GM21619 (cell line): ENCODE data around the gene PLEKHG5.
"Not testable (repeated sequence)": the region's sequence is repeated elsewhere in the genome, so short reads cannot be mapped to it uniquely, and the experiment has no call there.

Experiments used
- ATAC-seq: cut with Tn5 transposase; IDR thresholded peaks from one replicate; pipeline ENCODE4 v1.9.1; 2021; ENCODE audit not compliant: unreplicated experiment

The PLEKHG5 gene

DNA sequence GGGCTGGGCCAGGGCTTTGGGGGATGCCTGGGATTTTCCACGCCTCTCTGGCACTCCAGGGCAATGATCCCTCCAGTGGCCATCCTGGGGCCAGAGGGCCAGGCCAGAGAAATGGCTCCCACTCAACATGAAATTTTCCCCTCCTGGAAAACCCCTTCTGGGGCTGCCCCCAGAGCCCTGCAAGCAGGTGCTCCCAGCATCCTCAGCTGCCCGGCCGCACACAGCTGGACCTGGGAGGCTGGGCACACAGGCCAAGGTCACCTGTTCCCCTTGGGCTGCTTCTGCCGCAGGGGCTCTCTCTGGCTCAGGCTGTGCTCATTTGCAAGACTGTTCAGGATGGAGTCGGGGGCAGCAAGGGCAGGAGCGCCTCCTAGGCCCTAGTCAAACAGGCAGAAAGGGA is 63.0 kb downstream of the PLEKHG5 start:
- ATAC-seq = not testable (repeated sequence)

- ATAC-seq = no peak
These were observed 63.8 kb downstream of the PLEKHG5 start for GRCh38 chr1:6427441-6428390.

GRCh38 chr1:6426972-6427350 is 64.5 kb downstream of the PLEKHG5 start:
- no peak for ATAC-seq

DNA sequence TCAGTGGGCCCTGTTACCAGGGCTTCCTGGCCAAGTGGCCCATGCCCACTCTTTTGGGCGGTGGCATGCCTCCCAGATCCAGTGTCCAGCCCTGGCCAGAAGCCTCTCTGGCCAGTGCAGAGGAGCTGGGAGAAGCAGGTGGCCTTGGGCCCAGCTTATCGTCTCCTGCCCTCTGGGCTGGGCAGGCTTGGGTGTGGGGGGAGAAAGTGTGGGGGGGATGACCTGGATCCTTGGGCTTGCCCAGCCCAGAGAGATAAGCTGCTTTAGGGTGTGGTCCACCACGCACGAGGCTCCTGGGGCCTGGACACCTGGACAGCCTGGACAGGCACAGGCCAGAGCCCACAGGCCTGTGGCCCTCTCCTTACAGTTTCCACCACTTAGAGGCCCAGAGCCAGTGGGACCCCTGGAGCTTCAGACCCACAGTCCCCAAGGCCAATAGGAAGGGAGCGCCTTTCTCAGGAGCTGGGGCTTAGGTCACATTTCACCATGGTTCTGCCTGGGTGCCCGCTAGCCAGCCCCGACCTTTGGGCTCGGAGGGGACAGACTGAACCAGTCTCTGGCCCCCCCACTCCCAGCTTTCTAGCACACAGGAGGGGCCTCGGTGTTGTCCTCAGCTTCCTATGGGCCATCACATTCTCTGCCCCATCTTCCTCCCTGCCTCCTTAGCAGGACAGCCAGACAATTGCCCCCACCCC is 65.0 kb downstream of the PLEKHG5 start:
- no peak for ATAC-seq

GRCh38 chr1:6425658-6426057 is 65.8 kb downstream of the PLEKHG5 start:
- ATAC-seq = no peak

- no peak for ATAC-seq
These were observed 66.6 kb downstream of the PLEKHG5 start, which contains the start of gene ESPN for GRCh38 chr1:6424619-6425593. ESPN (plus strand) TSS chr1:6424776; CDS start chr1:6424956, 180 bp downstream.

DNA sequence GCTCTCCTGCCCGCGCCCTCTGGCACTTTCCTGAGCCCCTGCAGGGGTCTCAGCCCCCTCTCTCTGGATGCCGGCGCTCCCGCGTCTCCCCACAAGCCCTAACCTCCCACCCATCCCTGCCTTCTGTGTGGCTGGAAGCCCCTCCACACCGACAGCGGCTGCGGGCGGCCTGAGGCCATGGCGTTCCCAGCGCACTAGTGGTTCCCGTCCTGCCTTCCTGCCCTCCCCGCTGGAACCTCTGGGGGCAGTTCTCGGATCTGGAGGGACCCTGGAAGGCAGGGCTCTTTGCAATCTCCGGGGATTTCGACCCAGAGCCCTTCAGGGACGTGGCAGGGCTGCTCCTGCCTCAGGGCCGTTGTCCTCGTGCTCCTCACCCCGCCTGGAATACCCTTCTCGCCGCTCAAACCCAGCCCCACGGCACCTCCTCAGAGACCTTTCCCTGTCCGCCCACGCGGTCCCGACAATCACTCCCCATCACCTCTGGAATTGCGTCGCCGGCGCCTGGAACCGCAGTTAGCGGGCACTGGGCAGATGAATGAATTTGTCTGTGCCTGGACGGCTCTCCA is 67.4 kb downstream of the PLEKHG5 start:
- no peak for ATAC-seq

DNA sequence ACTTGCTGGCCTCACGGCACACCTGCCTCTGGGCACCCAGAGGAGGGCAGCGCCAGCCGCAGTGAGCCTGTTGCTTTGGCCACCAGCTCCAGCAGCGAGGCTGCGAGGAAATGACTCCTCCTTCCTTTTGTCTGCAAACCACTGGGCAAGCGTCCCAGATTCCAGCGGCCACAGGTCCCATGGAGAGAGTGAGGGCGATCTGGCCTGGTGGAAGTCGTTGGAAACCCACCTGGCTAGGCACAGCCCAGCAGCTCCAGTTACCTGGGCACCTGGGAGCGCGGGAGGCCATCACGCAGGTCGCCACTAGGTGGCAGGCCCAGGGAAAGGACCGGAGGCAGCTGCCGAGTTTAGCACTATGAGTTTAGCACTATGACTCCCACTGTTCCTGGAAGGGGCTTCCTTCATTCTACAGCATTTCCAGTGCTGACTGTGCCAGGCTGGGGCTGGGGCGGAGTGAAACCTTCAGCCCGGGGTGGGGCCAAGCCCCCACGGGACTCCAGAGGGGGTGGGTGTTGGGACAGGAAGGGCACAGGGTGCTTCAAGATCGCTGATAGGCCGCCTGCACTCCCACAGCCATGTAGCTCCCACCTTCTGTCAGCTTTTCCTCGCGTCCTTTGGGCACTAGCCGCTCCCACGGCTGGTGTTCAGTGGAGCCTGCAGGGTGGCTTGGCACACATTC is 68.0 kb downstream of the PLEKHG5 start:
- peak; percentile 46 for ATAC-seq

- no peak for ATAC-seq
These were observed 70.2 kb downstream of the PLEKHG5 start for GRCh38 chr1:6421266-6421665.

- ATAC-seq = no peak
These were observed 70.9 kb downstream of the PLEKHG5 start for GRCh38 chr1:6420454-6421042.

DNA sequence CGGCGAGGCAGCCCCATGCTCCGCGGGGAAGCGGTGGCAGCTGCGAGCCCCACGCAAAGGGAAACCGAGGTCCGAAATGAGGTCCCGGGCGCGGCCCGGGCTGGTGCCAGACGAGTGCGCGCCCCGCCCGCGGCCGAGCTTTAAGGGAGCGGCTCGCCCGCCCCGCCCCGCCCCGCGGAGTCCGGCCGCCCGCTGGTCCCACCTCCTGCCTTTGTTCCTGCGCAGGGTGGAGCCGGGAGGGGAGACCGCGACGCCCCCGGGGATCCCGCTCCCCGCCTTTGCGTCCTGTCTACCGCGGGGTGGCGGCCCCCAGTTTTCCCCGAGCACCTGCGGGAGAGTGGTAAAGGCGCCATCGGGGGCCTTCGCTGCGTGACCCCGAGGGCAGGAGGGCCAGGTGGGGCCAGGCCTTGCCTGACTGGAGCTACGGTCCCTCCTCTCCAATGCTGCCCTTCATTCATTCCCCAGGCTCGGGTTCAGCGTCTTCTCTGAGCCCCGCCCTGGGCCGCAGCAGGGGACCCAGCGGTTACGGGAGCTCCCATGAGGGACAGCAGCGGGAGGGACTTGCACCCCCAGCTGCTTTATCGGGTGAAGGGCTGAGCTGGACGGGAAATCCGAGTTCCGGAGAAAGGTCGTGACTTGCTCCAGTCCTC is 71.5 kb downstream of the PLEKHG5 start, which contains the start of gene HES2:
Gene HES2, minus strand, starts transcription at position 116 of the 650 bp plus-strand sequence. Its CDS starts 99 bp downstream, at position 17.
- ATAC-seq = no peak

DNA sequence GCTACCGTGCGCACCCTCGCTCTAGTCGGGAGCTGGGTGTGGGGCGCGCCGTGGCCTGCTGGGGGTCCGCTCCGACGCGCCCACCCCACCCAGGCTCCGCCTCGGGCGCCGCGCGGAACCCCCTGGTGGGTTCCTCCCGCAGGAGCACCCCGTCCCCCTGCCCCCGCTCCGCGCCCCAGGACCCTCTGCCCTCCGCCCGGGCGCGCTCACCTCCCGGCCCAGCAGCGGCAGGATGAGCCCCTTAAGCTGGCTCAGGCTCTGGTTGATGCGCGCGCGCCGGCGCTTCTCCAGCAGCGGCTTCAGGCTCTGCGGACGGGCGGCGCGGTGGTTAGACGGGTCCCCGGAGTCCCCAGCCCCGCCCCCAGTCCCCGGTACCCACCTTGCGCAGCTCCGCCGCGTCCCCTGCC is 72.1 kb downstream of the PLEKHG5 start:
- ATAC-seq = no peak

- no peak for ATAC-seq
These were observed 72.6 kb downstream of the PLEKHG5 start for GRCh38 chr1:6418668-6419396.

- no peak for ATAC-seq
These were observed 73.4 kb downstream of the PLEKHG5 start for GRCh38 chr1:6417961-6418667.
